Ascending aorta (tissue), 2 donors: Measurements from ENCODE around the gene MPRIP. TPM values are rescaled to one million over a fixed set of nuclear protein-coding genes. Genes with fewer than 3 reads are reported as not detected.
A peak's percentile ranks its signal among the peaks of the same experiment; 100 is the strongest.

ENCODE experiments used
- DNase-seq, 2 donors: peaks; one replicate each; pipeline ENCODE4 v3.0.0-alpha.2; 2019; ENCODE audit warnings: low spot score in 2 of 2
- H3K27ac ChIP-seq, 2 donors: fragments of 200-600 bp; sonication (generic); one replicate each; pipeline ENCODE4 v1.5.1; 2016 to 2017; ENCODE audit warnings: mild to moderate bottlenecking in 1 of 2
- H3K27me3 ChIP-seq: fragments of 200-600 bp; sonication (generic); one replicate; pipeline ENCODE4 v1.5.1; 2017
- H3K36me3 ChIP-seq, 2 donors: fragments of 200-600 bp; sonication (generic); one replicate each; pipeline ENCODE4 v1.5.1; 2016
- H3K4me1 ChIP-seq, 2 donors: fragments of 200-600 bp; sonication (generic); one replicate each; pipeline ENCODE4 v1.5.1; 2016 to 2017; ENCODE audit warnings: mild to moderate bottlenecking in 1 of 2
- H3K4me3 ChIP-seq, 2 donors: fragments of 200-600 bp; sonication (generic); one replicate each; pipeline ENCODE4 v1.5.1; 2016 to 2017; ENCODE audit warnings: mild to moderate bottlenecking in 1 of 2
- H3K9me3 ChIP-seq, 2 donors: fragments of 200-600 bp; sonication (generic); one replicate each; pipeline ENCODE4 v1.5.1; 2016
- intact Hi-C: fragments of 100-400 bp; cut with DNase I; formaldehyde crosslinking; loops from one replicate; pipeline ENCODE4 v1.15.1; 2023
- total RNA-seq: library from RNA; depleted of rRNA; stranded (reverse); fragments of >200 nt; gene quantifications from one replicate; pipeline ENCODE4 v1.1.0, GENCODE V29; 2016
- TF ChIP-seq, protein P1 (sequence below), 3 experiments: fragments of 200-600 bp in 2 of 3; fragments of 450-650 bp in 1 of 3; sonication (generic) in 2 of 3; IDR thresholded peaks; one replicate each; pipeline ENCODE4 v1.5.1; 2016 to 2019; ENCODE audit warnings: antibody characterized with exemption in 3 of 3, mild to moderate bottlenecking in 1 of 3, moderate library complexity in 1 of 3

Gene MPRIP
- total RNA-seq, 1 donor from 2014 or later: 246 TPM

GRCh38 chr17:17060930-17061329 is 18.7 kb downstream of the MPRIP start:
- Histone ChIP-seq H3K36me3 (peaks cover 4 to 7% of the 10 kb centered on the region in 2 donors), H3K9me3 (no peaks in the 10 kb centered on the region), H3K4me3 (no peak overlapping the region), H3K27me3 (no peaks in the 10 kb centered on the region), H3K4me1 (peaks cover 3 to 43% of the 10 kb centered on the region in 2 donors), H3K27ac (no peak overlapping the region)
- DNase-seq: no peak
- intact Hi-C loops: no loop called here
- TF ChIP-seq, protein P1, sequence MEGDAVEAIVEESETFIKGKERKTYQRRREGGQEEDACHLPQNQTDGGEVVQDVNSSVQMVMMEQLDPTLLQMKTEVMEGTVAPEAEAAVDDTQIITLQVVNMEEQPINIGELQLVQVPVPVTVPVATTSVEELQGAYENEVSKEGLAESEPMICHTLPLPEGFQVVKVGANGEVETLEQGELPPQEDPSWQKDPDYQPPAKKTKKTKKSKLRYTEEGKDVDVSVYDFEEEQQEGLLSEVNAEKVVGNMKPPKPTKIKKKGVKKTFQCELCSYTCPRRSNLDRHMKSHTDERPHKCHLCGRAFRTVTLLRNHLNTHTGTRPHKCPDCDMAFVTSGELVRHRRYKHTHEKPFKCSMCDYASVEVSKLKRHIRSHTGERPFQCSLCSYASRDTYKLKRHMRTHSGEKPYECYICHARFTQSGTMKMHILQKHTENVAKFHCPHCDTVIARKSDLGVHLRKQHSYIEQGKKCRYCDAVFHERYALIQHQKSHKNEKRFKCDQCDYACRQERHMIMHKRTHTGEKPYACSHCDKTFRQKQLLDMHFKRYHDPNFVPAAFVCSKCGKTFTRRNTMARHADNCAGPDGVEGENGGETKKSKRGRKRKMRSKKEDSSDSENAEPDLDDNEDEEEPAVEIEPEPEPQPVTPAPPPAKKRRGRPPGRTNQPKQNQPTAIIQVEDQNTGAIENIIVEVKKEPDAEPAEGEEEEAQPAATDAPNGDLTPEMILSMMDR (IDR thresholded peaks at IDR 0.05): no peak

GRCh38 chr17:17061516-17061915 is 19.3 kb downstream of the MPRIP start:
- Histone ChIP-seq H3K4me3 (no peak overlapping the region), H3K4me1 (peaks cover 0 to 37% of the 10 kb centered on the region in 2 donors), H3K27me3 (no peaks in the 10 kb centered on the region), H3K9me3 (no peaks in the 10 kb centered on the region), H3K27ac (peak overlapping the region in 1 of 2 donors; percentile 1), H3K36me3 (peaks cover 4 to 7% of the 10 kb centered on the region in 2 donors)
- TF ChIP-seq, protein P1 (IDR thresholded peaks at IDR 0.05): no peak
- peak in 1 of 2 donors; percentile 50 for DNase-seq
- intact Hi-C loops: no loop called here

DNA sequence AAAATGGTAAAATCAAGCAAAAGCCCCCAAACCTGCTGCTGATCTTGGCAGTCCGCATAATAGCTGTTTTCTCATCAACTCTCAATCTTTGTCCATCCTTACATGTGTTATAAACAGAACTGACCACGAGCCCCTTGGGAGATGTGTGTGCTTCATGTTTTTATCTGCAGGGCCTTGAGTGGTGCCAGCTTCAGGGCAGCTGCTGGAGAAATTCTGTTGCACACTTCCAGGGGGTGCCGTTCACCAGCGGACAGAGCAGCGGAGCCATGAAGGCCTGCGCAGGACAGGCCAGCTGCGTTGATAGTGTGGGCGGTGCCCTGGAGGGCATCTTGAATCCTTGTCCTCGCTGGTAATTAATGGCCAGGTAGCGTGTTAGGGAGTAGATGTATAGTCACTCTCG is 20.1 kb downstream of the MPRIP start:
- Histone ChIP-seq H3K9me3 (no peaks in the 10 kb centered on the region), H3K4me1 (peaks cover 0 to 32% of the 10 kb centered on the region in 2 donors), H3K4me3 (no peak overlapping the region), H3K27ac (peak overlapping the region in 1 of 2 donors; percentile 29), H3K36me3 (peaks cover 4 to 7% of the 10 kb centered on the region in 2 donors), H3K27me3 (no peaks in the 10 kb centered on the region)
- TF ChIP-seq, protein P1 (IDR thresholded peaks at IDR 0.05): no peak
- intact Hi-C loops: no loop called here
- no peak for DNase-seq

- H3K27ac ChIP-seq: peak overlapping the region; percentile 24 to 29
- no peaks in the 10 kb centered on the region for H3K9me3 ChIP-seq
- intact Hi-C loops: no loop called here
- no peaks in the 10 kb centered on the region for H3K27me3 ChIP-seq
- H3K4me3 ChIP-seq: no peak overlapping the region
- DNase-seq: no peak
- H3K4me1 ChIP-seq: peaks cover 0 to 33% of the 10 kb centered on the region in 2 donors
- TF ChIP-seq, protein P1 (IDR thresholded peaks at IDR 0.05): no peak
- peaks cover 3 to 4% of the 10 kb centered on the region in 2 donors for H3K36me3 ChIP-seq
Observed at GRCh38 chr17:17062866-17063265, 20.6 kb downstream of the MPRIP start.

DNA sequence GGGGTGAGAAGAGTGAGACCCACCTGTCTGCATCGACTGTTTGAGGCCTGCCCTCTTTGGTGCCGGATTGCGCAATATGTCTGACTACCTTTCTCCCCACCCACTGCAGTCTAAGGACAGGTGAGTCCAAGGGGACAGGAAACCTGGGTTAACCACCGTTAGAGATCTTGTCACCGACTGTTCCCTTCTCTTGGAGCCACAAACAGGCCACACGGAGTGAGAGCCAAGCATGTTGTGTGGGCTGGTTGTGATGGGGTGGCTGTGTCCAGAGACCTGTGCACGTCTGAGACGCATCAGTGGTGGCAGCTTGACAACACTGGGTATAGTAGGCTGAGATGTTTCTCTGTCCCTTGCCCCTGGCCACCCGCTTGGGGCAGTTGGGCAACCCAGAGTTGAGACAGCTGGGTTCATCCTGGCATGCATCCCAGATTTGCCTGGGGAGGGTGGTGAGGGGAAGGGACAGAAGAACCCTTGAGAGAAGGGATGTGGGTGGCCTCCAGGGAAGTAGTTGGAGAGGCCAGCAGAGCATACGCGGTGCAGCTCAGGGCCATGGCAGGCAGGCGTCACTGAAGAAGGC is 21.4 kb downstream of the MPRIP start:
- no peaks in the 10 kb centered on the region for H3K9me3 ChIP-seq
- peaks cover 0 to 32% of the 10 kb centered on the region in 2 donors for H3K4me1 ChIP-seq
- no peak overlapping the region for H3K4me3 ChIP-seq
- intact Hi-C loops: no loop called here
- H3K27me3 ChIP-seq: no peaks in the 10 kb centered on the region
- peak in 1 of 2 donors; percentile 77 for DNase-seq
- H3K27ac ChIP-seq: peak overlapping the region in 1 of 2 donors; percentile 24
- no peaks in the 10 kb centered on the region for H3K36me3 ChIP-seq
- TF ChIP-seq, protein P1 (IDR thresholded peaks at IDR 0.05): no peak
